GM18507 (cell line): ENCODE measurements around the gene HMMR.
"Not testable (repeated sequence)": the region's sequence is repeated elsewhere in the genome, so short reads cannot be mapped to it uniquely, and the experiment has no call there.

ENCODE experiments used
- DNase-seq: peaks from one replicate; pipeline ENCODE4 v3.0.0; 2011; ENCODE audit warnings: low read depth; ENCODE audit not compliant: insufficient read length; ENCODE audit errors: extremely low spot score
- FAIRE-seq: peaks from 2 replicates; lab custom pipeline; 2011; peaks lifted over from hg19 to GRCh38; lab: Jason Lieb, UNC

The HMMR gene

GRCh38 chr5:163455406-163455805 is 5.0 kb upstream of the HMMR start:
- DNase-seq, FAIRE-seq: not testable (repeated sequence)

- no peak for FAIRE-seq
Observed at GRCh38 chr5:163456029-163456589, 4.3 kb upstream of the HMMR start.

GRCh38 chr5:163456840-163457239 is 3.6 kb upstream of the HMMR start:
- FAIRE-seq: no peak

More at GRCh38 chr5:163456029-163456589, 4.3 kb upstream of the HMMR start:
- no peak for DNase-seq

DNA sequence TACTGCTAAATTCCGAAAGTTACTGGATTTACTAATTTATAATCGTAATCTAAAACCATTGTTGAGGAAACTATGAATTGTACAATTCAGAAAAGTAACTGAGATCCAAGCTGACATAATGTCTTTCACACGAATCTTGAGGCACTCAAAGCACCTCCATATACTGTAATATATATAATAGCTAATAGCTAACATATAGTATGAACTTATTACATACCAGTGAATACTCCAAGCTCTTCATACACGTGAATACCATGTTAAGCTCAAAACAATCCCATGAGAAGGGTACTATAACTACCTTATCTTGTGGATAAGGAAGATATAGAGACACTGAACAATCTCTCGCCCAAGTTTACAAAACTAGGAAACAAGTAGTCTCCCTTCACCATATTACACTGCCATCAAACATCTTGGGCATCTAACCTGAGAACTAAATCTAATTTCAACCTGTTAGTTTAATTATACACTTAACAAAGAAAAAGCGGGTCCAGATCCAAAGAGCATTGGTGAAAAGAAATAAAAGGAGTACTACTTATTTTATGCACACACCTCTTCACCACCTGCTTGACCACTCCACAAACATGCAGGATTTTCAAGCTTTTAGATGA is 1.6 kb upstream of the HMMR start:
- DNase-seq (no peak), FAIRE-seq (no peak)

More at GRCh38 chr5:163456840-163457239, 3.6 kb upstream of the HMMR start:
- DNase-seq: no peak

GRCh38 chr5:163459462-163459818 is 992 bp upstream of the HMMR start:
- FAIRE-seq: peak; percentile 47
- DNase-seq: no peak

DNA sequence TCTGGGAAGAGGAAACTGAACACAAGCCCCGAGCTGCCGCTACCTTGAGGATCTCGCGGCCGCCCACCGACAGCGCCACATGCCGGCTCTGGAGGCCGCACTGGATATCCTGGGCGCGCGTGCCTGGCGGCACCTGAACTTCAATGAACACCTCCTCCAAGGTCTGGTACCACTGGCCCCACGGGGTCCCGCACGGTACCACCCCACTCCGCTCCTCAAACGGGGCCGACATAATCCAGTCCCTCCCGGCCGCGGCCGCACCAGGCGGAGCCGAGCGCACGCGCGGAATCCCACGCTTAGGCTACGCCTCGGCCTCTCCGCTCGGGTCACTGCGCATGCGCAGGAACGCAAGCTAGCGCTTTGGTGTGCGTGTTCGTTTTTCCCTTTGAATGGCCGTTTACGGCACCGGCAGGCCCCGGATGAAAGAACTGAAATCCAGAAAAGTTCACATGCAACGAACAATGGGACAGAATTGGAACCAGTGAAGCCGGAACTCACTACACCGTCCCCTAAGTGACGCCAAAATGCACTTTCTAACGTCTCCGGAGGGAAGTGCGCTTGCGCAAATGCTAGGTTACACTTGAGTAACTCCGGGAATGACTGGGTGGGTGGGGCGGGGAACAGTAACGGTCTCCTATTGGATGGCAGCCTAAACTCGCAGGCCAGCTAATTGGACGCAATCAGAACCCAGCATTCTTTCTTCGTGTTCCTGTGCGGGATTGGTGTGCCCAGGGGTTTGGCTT is 442 bp upstream of the HMMR start, which contains the start of gene NUDCD2:
TSS of gene NUDCD2 (minus strand) at position 284 of the 743 bp plus-strand sequence. CDS start at position 232, 52 bp downstream.
- DNase-seq: peak; percentile 62
- FAIRE-seq: peak; percentile 99

DNA sequence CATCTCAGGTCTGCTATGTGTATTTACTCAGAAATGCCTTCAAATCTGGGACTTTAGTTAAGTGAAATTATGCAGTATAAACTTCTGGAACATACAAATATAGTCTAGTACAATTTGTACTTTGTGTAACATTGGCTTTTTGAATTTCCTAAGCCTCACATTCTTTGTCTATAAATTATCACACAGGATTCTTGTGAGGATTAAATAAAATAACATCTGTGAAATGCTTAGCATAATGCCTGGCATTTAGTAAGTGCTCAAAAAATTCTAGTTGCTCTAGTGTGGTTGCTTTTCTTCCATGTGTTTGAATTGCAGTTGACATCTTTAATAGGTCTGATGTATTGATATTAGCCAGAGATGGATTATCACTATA is 2.6 kb downstream of the HMMR start:
- no peak for DNase-seq

GRCh38 chr5:163467682-163468081 is 7.2 kb downstream of the HMMR start:
- FAIRE-seq (no peak), DNase-seq (no peak)

More for the DNA sequence above, 2.6 kb downstream of the HMMR start:
- FAIRE-seq: no peak

DNA sequence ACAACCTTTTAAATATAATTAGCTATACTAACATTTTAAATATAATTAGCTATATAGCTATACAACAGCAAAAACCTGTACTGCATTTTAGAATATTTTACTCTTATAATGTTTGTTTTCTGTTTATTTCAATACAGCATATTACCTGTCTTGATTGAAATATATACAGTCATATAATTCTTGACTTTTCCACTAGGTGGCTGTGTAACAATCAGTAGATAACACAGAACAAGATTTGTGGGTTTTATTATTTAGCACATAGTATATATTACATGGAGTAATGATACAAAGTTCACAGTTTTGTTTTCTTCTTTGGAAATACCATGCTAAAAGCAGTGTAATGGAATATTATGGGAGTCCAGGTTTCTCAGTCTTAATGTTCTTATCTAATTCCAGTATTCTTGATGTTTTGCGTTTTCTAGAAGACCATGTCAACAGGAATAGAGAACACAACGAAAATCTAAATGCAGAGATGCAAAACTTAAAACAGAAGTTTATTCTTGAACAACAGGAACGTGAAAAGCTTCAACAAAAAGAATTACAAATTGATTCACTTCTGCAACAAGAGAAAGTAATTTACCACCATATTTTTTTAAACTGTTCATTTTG is 13.3 kb downstream of the HMMR start:
- peak; percentile 59 for FAIRE-seq

DNA sequence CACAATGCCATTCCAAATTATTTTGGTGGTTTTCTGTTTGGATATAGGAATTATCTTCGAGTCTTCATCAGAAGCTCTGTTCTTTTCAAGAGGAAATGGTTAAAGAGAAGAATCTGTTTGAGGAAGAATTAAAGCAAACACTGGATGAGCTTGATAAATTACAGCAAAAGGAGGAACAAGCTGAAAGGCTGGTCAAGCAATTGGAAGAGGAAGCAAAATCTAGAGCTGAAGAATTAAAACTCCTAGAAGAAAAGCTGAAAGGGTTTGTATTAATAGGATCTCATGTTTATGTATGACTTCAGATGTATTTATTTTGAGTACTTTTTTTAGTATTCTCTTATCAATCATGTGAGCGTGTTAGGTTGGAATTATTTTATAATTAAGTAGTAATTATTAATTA is 15.0 kb downstream of the HMMR start:
- no peak for DNase-seq

More for the DNA sequence above, 13.3 kb downstream of the HMMR start:
- DNase-seq: no peak

GRCh38 chr5:163478126-163478981 is 17.9 kb downstream of the HMMR start:
- no peak for DNase-seq

More for the DNA sequence above, 15.0 kb downstream of the HMMR start:
- no peak for FAIRE-seq

DNA sequence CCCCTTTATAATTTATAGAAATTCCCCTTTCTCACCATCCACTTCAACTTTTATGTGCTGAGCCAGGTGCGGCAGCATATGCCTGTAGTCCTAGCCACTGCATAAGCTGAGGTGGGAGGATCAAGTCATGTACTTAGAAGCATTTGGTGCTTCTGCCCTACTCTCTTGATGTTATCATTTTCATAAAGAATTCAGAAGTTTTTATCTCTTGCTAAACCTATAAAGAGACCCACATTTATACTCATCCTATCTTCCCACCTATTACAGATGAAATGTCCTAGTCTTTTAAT is 18.5 kb downstream of the HMMR start:
- no peak for FAIRE-seq
- DNase-seq: no peak

More at GRCh38 chr5:163478126-163478981, 17.9 kb downstream of the HMMR start:
- FAIRE-seq: no peak

GRCh38 chr5:163489055-163489744 is 28.8 kb downstream of the HMMR start:
- FAIRE-seq (peak; percentile 24), DNase-seq (no peak)

GRCh38 chr5:163489745-163490075 is 29.3 kb downstream of the HMMR start:
- DNase-seq: no peak
- FAIRE-seq: no peak

- DNase-seq: no peak
- no peak for FAIRE-seq
Observed at GRCh38 chr5:163496286-163496685, 35.9 kb downstream of the HMMR start.

GRCh38 chr5:163497315-163497714 is 36.9 kb downstream of the HMMR start:
- FAIRE-seq (no peak), DNase-seq (no peak)

GRCh38 chr5:163498886-163499285 is 38.5 kb downstream of the HMMR start:
- no peak for FAIRE-seq

GRCh38 chr5:163502521-163502920 is 42.1 kb downstream of the HMMR start:
- FAIRE-seq (no peak), DNase-seq (no peak)

More at GRCh38 chr5:163498886-163499285, 38.5 kb downstream of the HMMR start:
- DNase-seq: no peak
